Astrocyte (in vitro differentiated cells and primary cell): Measurements from ENCODE around the gene ACVRL1.

ENCODE experiments used
- CTCF ChIP-seq: IDR thresholded peaks from 2 replicates; pipeline ENCODE4 v1.5.1; 2011; ENCODE audit warnings: low read depth, mild to moderate bottlenecking, inconsistent platforms, low read length, moderate library complexity; ENCODE audit not compliant: insufficient read depth
- EZH2 ChIP-seq: IDR thresholded peaks from 2 replicates; pipeline ENCODE4 v1.6.1; 2012; ENCODE audit warnings: mild to moderate bottlenecking, low read length, inconsistent platforms; ENCODE audit not compliant: insufficient read depth

DNA sequence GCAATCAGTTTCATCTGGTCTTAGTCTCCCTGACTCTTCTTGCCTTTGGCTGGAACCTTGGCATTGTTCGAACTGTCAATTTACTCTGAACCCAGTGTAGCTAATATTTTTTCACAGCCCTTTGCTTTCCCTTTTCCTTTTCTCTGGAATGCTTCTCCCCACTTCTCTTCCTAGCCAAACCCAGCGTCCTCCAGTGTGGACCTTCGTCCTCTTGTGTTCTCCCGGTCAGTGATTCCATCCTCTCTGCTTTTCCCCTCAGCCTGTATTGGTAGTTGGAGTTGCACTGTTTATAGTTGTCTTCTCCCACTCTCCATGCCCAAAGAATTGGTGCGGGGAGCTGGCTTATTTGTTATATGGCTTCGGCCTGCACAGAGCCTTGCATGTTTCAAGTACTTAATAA is 53.6 kb downstream of the ACVRL1 start:
- no peak for TF ChIP-seq EZH2
- TF ChIP-seq CTCF: no peak
